ENCODE data around the gene CDHR2.
"Not testable (repeated sequence)": the region's sequence is repeated elsewhere in the genome, so short reads cannot be mapped to it uniquely, and the experiment has no call there.

CDHR2 gene

GRCh38 chr5:176542135-176542595, 7.0 kb upstream of the CDHR2 start:
- H3K27ac ChIP-seq (ENCODE audit: low read depth, low read length): peak overlapping the region; percentile 37

DNA sequence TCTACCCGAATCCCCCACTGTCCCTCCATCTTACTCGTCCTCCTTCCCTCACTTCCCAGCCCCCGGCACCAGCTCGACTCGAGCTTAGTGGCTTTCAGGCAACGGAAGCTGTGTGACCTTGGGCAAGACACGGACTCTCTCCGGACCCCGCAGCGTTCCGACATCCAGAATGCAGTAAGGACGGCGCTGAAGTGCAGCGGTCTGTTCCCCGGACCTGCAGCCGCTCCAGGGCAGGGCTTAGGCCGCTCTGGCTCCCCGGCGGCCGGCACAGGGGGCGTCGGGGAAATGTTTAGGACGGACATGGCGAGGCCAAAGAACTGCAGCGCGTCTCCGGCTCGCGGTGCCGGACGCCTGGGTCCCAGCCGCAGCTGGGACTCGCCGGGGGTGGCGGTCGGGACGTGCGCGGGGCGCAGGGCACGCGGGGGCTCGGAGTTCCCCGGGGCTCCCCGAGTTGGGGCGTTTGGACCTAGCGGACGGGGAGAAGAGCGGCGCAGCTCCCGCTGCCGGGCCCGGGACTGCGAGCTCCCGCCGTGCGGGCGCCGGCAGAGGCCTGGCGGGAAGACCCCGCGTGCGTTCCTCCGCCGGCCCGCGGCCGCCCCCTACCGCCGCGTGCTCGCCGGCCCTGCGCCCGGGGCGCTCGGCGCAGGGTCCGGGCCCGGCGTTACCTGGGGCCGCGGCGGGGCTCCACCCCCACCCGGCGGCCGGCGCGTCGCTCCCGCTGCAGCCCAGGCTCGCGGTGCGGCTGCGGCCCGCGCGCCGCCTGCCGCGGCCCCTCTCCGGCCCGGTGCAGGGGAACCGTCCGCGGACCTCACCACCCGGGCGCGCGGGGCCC, 6.3 kb upstream of the CDHR2 start:
- H3K9me3 ChIP-seq (ENCODE audit: control insufficient read depth, insufficient read depth, low read length): no peaks in the 10 kb centered on the region
- no peaks in the 10 kb centered on the region for H3K27me3 ChIP-seq (ENCODE audit: control insufficient read depth, insufficient read depth, low read length)
- H3K9ac ChIP-seq (ENCODE audit: low read depth, low read length): peak overlapping the region; percentile 69
- H3K36me3 ChIP-seq (ENCODE audit: control insufficient read depth, insufficient read depth, low read length): no peaks in the 10 kb centered on the region
- peak overlapping the region; percentile 50 for H3K27ac ChIP-seq (ENCODE audit: low read depth, low read length)
- peaks cover 26% of the 10 kb centered on the region for H3K4me1 ChIP-seq (ENCODE audit: control insufficient read depth, insufficient read depth, low read length)
- H3K4me3 ChIP-seq (ENCODE audit: low read depth, low read length): peak overlapping the region; percentile 81

More at GRCh38 chr5:176542135-176542595, 7.0 kb upstream of the CDHR2 start:
- Histone ChIP-seq H3K27me3 (ENCODE audit: control insufficient read depth, insufficient read depth, low read length) (no peaks in the 10 kb centered on the region), H3K36me3 (ENCODE audit: control insufficient read depth, insufficient read depth, low read length) (no peaks in the 10 kb centered on the region), H3K4me1 (ENCODE audit: control insufficient read depth, insufficient read depth, low read length) (peaks cover 26% of the 10 kb centered on the region), H3K9ac (ENCODE audit: low read depth, low read length) (0 out of 2 replicates have a peak overlapping the region, but pooled peaks have one; percentile 69), H3K9me3 (ENCODE audit: control insufficient read depth, insufficient read depth, low read length) (no peaks in the 10 kb centered on the region), H3K4me3 (ENCODE audit: low read depth, low read length) (peak overlapping the region; percentile 81)

DNA sequence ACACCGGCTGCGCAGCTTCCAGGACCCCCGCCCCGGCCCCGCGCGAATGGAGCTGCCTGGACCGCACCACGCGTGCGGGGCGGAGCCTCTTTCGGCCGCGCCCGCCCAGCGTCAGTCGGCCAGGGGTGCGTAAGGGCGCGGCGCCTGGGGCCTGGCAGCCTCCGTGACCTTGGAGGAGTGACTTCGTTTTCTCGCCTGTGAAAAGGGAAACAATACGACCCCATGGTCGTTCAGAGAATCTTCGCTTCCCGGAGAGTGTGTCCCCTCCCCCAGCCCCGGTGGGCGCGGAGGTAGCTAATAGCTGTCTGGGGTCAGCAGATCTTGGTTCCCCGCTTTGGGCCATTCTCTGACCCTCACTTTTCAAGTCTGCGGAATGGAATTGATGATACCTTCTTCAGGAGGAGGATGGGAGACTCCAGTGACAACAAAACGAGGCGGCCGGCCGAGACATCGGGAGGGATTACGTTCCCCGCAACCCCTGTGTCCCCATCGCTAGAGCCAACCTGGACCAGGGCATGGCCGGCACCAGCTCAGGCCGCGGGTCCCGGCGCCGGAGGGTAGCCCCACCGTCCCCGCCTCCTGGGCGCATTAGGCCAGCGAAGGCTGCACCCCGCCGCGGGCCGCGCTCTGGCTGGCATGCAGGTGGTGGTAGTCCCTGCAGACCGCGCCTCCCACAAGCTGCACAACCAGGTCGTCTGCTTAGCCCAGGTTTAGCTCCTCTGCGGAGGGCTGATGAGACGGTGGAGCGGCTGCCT, 5.5 kb upstream of the CDHR2 start:
- H3K36me3 ChIP-seq (ENCODE audit: control insufficient read depth, insufficient read depth, low read length): no peaks in the 10 kb centered on the region
- H3K4me1 ChIP-seq (ENCODE audit: control insufficient read depth, insufficient read depth, low read length): peaks cover 20% of the 10 kb centered on the region
- H3K4me3 ChIP-seq (ENCODE audit: low read depth, low read length): peak overlapping the region; percentile 81
- H3K27ac ChIP-seq (ENCODE audit: low read depth, low read length): peak overlapping the region; percentile 50
- H3K27me3 ChIP-seq (ENCODE audit: control insufficient read depth, insufficient read depth, low read length): no peaks in the 10 kb centered on the region
- H3K9ac ChIP-seq (ENCODE audit: low read depth, low read length): peak overlapping the region; percentile 48
- H3K9me3 ChIP-seq (ENCODE audit: control insufficient read depth, insufficient read depth, low read length): no peaks in the 10 kb centered on the region

DNA sequence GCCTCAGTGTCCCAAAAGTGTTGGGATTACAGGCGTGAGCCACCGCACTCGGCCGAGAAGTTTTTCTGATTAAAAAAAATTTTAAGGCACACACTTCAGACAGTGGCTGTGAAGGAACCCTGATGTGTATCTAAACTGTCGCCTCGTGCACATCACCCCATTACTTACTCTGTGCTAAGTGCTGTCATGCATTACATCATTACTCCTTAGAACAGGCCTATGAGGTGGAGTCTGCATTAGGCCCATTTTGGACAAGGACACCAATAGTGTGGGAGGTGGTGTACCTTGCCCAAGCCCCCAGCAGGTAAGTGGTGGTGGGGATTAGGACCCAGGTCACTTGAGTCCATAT, 3.8 kb upstream of the CDHR2 start:
- Histone ChIP-seq H3K27ac (ENCODE audit: low read depth, low read length) (no peak overlapping the region), H3K9me3 (ENCODE audit: control insufficient read depth, insufficient read depth, low read length) (no peaks in the 10 kb centered on the region), H3K27me3 (ENCODE audit: control insufficient read depth, insufficient read depth, low read length) (no peaks in the 10 kb centered on the region), H3K4me3 (ENCODE audit: low read depth, low read length) (no peak overlapping the region), H3K9ac (ENCODE audit: low read depth, low read length) (no peak overlapping the region), H3K36me3 (ENCODE audit: control insufficient read depth, insufficient read depth, low read length) (no peaks in the 10 kb centered on the region), H3K4me1 (ENCODE audit: control insufficient read depth, insufficient read depth, low read length) (peaks cover 15% of the 10 kb centered on the region)

- no peaks in the 10 kb centered on the region for H3K9me3 ChIP-seq (ENCODE audit: control insufficient read depth, insufficient read depth, low read length)
- peaks cover 12% of the 10 kb centered on the region for H3K4me1 ChIP-seq (ENCODE audit: control insufficient read depth, insufficient read depth, low read length)
- no peaks in the 10 kb centered on the region for H3K27me3 ChIP-seq (ENCODE audit: control insufficient read depth, insufficient read depth, low read length)
- H3K36me3 ChIP-seq (ENCODE audit: control insufficient read depth, insufficient read depth, low read length): no peaks in the 10 kb centered on the region
- no peak overlapping the region for H3K27ac ChIP-seq (ENCODE audit: low read depth, low read length)
- no peak overlapping the region for H3K9ac ChIP-seq (ENCODE audit: low read depth, low read length)
- H3K4me3 ChIP-seq (ENCODE audit: low read depth, low read length): no peak overlapping the region
Observed at GRCh38 chr5:176545737-176546509, 3.2 kb upstream of the CDHR2 start.

- no peak overlapping the region for H3K4me3 ChIP-seq (ENCODE audit: low read depth, low read length)
Observed at GRCh38 chr5:176547802-176548201, 1.3 kb upstream of the CDHR2 start.

DNA sequence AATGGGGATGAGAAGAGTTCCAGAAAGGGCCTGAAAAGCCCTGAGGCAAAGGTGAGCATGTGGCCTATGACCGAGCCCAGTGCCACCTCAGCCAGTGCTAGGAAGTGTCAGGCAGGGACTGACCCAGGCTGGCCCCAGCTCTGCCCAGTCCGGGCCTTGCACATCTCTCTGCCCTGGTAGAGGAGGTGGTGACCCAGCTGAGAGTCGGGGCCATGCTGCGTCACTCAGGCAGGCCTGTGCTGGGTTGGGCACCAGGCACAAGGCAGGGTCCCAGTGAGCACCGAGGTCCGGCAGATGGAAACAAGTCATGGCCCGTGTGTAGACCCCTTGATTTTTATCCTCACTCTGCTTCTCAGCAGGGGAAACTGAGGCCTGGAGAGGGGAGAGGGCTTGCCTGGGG, 729 bp downstream of the CDHR2 start:
- no peak overlapping the region for H3K9ac ChIP-seq (ENCODE audit: low read depth, low read length)
- H3K27me3 ChIP-seq (ENCODE audit: control insufficient read depth, insufficient read depth, low read length): no peaks in the 10 kb centered on the region
- H3K9me3 ChIP-seq (ENCODE audit: control insufficient read depth, insufficient read depth, low read length): no peaks in the 10 kb centered on the region
- no peaks in the 10 kb centered on the region for H3K36me3 ChIP-seq (ENCODE audit: control insufficient read depth, insufficient read depth, low read length)
- H3K4me3 ChIP-seq (ENCODE audit: low read depth, low read length): no peak overlapping the region
- peaks cover 6% of the 10 kb centered on the region; the same call in 1 of the 2 replicates for H3K4me1 ChIP-seq (ENCODE audit: control insufficient read depth, insufficient read depth, low read length)
- no peak overlapping the region for H3K27ac ChIP-seq (ENCODE audit: low read depth, low read length)

More at GRCh38 chr5:176547802-176548201, 1.3 kb upstream of the CDHR2 start:
- H3K4me1 ChIP-seq (ENCODE audit: control insufficient read depth, insufficient read depth, low read length): no peaks in the 10 kb centered on the region
- no peaks in the 10 kb centered on the region for H3K27me3 ChIP-seq (ENCODE audit: control insufficient read depth, insufficient read depth, low read length)
- H3K9me3 ChIP-seq (ENCODE audit: control insufficient read depth, insufficient read depth, low read length): no peaks in the 10 kb centered on the region
- H3K36me3 ChIP-seq (ENCODE audit: control insufficient read depth, insufficient read depth, low read length): no peaks in the 10 kb centered on the region
- no peak overlapping the region for H3K27ac ChIP-seq (ENCODE audit: low read depth, low read length)
- H3K9ac ChIP-seq (ENCODE audit: low read depth, low read length): no peak overlapping the region

DNA sequence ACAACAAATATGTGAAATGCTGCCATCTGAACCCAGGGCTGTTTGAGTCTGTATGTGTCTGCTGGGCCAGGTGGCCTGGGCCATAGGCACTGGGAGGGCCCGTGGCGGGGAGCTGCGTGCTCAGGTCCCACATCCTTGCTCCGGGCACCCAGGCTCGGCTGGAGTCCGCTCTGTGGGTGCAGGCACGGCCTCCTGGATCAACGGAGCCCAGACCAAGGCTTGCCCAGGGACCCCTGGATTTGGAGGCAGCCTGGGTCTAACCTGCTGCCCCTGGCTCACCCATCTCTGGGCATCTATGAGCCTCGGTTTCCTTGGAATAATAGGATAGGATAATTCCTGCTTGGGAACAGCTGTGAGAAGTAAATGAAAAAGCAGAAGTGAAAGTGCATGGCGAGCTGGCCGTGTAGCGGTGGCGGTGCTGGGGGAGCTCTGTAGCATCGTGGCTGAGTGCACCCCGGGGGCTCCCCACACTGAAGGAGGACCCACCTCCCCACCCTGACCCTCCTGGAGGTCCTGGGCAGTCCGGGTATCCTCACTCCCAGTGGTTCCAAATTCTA, 1.2 kb downstream of the CDHR2 start:
- Histone ChIP-seq H3K36me3 (ENCODE audit: control insufficient read depth, insufficient read depth, low read length) (no peaks in the 10 kb centered on the region), H3K4me1 (ENCODE audit: control insufficient read depth, insufficient read depth, low read length) (peaks cover 6% of the 10 kb centered on the region; the same call in 1 of the 2 replicates), H3K9ac (ENCODE audit: low read depth, low read length) (no peak overlapping the region)

DNA sequence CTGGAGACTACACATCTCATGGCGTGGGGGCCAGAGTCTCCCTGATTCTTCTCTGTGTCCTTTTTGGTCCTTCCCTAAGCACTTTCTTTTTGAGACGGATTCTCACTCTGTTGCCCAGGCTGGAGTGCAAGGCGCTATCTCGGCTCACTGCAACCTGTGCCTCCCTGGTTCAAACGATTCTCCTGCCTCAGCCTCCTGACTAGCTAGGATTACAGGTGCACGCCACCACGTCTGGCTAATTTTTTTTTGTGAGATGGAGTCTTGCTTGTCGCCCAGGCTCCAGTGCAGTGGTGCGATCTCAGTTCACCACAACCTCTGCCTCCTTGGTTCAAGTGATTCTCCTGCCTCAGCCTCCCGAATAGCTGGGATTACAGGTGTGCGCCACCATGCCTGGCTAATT, 1.8 kb downstream of the CDHR2 start:
- not testable (repeated sequence) for H3K9ac ChIP-seq (ENCODE audit: low read depth, low read length); H3K27me3 ChIP-seq (ENCODE audit: control insufficient read depth, insufficient read depth, low read length); H3K36me3 ChIP-seq (ENCODE audit: control insufficient read depth, insufficient read depth, low read length); H3K27ac ChIP-seq (ENCODE audit: low read depth, low read length); H3K4me3 ChIP-seq (ENCODE audit: low read depth, low read length); H3K9me3 ChIP-seq (ENCODE audit: control insufficient read depth, insufficient read depth, low read length); H3K4me1 ChIP-seq (ENCODE audit: control insufficient read depth, insufficient read depth, low read length)

More for the DNA sequence above, 1.2 kb downstream of the CDHR2 start:
- Histone ChIP-seq H3K9me3 (ENCODE audit: control insufficient read depth, insufficient read depth, low read length) (no peaks in the 10 kb centered on the region), H3K4me3 (ENCODE audit: low read depth, low read length) (no peak overlapping the region), H3K27ac (ENCODE audit: low read depth, low read length) (no peak overlapping the region), H3K27me3 (ENCODE audit: control insufficient read depth, insufficient read depth, low read length) (no peaks in the 10 kb centered on the region)

DNA sequence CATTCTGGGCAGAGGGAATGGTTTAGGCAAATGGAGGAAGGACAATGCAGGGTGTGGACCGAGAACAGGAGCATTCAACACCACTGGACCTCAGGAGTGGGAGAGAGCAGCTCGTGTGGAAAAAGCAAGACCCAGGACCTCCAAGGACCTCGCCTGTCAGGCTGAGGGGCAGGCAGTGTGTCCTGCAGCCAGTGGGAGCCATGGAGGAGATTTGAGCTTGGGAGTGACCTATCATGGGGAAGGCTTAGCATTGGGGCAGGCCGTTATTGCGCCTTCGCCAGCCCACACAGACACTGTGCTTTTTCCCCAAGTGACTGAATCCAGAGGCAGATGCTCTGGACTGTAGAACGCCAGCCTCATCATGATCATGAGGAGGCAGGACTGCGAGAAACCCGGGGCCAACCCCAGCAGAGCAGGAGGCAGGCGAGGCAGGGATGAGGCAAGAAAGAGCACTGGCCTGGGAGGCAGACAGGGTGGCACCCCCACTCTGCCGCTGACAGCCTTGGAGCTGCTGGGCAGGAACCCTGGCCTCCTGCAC, 3.3 kb downstream of the CDHR2 start:
- no peak overlapping the region for H3K4me3 ChIP-seq (ENCODE audit: low read depth, low read length)
- H3K36me3 ChIP-seq (ENCODE audit: control insufficient read depth, insufficient read depth, low read length): no peaks in the 10 kb centered on the region
- no peak overlapping the region for H3K9ac ChIP-seq (ENCODE audit: low read depth, low read length)
- H3K9me3 ChIP-seq (ENCODE audit: control insufficient read depth, insufficient read depth, low read length): no peaks in the 10 kb centered on the region
- no peak overlapping the region for H3K27ac ChIP-seq (ENCODE audit: low read depth, low read length)
- H3K27me3 ChIP-seq (ENCODE audit: control insufficient read depth, insufficient read depth, low read length): no peaks in the 10 kb centered on the region
- H3K4me1 ChIP-seq (ENCODE audit: control insufficient read depth, insufficient read depth, low read length): peaks cover 6% of the 10 kb centered on the region; the same call in 1 of the 2 replicates

All from HUES48 (cell line).